ENCODE measurements around the gene DYNLT1. TPM values are rescaled to one million over a fixed set of nuclear protein-coding genes. Genes with fewer than 3 reads are reported as not detected.
"Not testable (repeated sequence)": the region's sequence is repeated elsewhere in the genome, so short reads cannot be mapped to it uniquely, and the experiment has no call there.

Gene DYNLT1
- total RNA-seq, 1 donor from 2014 or later = 138 TPM

DNA sequence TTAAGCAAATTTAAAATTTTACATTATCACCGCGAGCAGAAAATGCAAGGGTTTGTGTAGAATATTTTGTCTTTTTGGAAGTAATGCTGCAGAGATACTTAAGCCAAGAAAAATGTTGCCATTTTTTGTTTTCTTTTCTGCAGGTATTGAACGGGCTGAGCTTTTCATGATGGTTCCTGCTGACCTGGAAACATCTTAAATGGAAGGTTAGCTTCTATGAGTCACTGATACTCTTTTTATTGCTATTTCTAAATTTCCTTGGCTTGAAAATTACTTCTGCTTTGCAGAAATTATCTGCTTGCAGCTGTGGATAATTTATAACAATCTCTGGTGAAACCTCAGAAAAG is 18.0 kb upstream of the DYNLT1 start:
- TF ChIP-seq CTCF (conservative IDR thresholded peaks at IDR 0.05) = no peak
- Mint-ChIP-seq H3K9me3 (no peaks in the 10 kb centered on the region), H3K4me1 (ENCODE audit: unreplicated experiment) (peaks cover 34% of the 10 kb centered on the region)

GRCh38 chr6:158661156-158661685 is 16.7 kb upstream of the DYNLT1 start:
- TF ChIP-seq CTCF (conservative IDR thresholded peaks at IDR 0.05) = no peak
- H3K4me3 Mint-ChIP-seq = no peak overlapping the region
- H3K36me3 Mint-ChIP-seq = no peaks in the 10 kb centered on the region
- no peak for DNase-seq (ENCODE audit: extremely low spot score, unreplicated experiment)
- no peak overlapping the region for H3K27ac Mint-ChIP-seq
- H3K27me3 Mint-ChIP-seq = no peaks in the 10 kb centered on the region
- H3K4me1 Mint-ChIP-seq (ENCODE audit: unreplicated experiment) = peaks cover 20% of the 10 kb centered on the region
- H3K9me3 Mint-ChIP-seq = no peaks in the 10 kb centered on the region

More for the DNA sequence above, 18.0 kb upstream of the DYNLT1 start:
- H3K27ac Mint-ChIP-seq = peak overlapping the region; percentile 94
- DNase-seq (ENCODE audit: extremely low spot score, unreplicated experiment) = no peak
- H3K36me3 Mint-ChIP-seq = no peaks in the 10 kb centered on the region
- peak overlapping the region; percentile 84 for H3K4me3 Mint-ChIP-seq
- no peaks in the 10 kb centered on the region for H3K27me3 Mint-ChIP-seq

GRCh38 chr6:158660333-158660754 is 15.8 kb upstream of the DYNLT1 start:
- no peaks in the 10 kb centered on the region for H3K27me3 Mint-ChIP-seq
- DNase-seq (ENCODE audit: extremely low spot score, unreplicated experiment) = no peak
- TF ChIP-seq CTCF (conservative IDR thresholded peaks at IDR 0.05) = peak; percentile 68
- H3K9me3 Mint-ChIP-seq = no peaks in the 10 kb centered on the region
- no peaks in the 10 kb centered on the region for H3K36me3 Mint-ChIP-seq
- H3K4me3 Mint-ChIP-seq = no peak overlapping the region
- H3K4me1 Mint-ChIP-seq (ENCODE audit: unreplicated experiment) = peaks cover 19% of the 10 kb centered on the region
- no peak overlapping the region for H3K27ac Mint-ChIP-seq

GRCh38 chr6:158656986-158657385 is 12.4 kb upstream of the DYNLT1 start:
- peaks cover 10% of the 10 kb centered on the region for H3K4me1 Mint-ChIP-seq (ENCODE audit: unreplicated experiment)
- not testable (repeated sequence) for H3K4me3 Mint-ChIP-seq, H3K27me3 Mint-ChIP-seq, H3K9me3 Mint-ChIP-seq, H3K36me3 Mint-ChIP-seq, H3K27ac Mint-ChIP-seq
- DNase-seq (ENCODE audit: extremely low spot score, unreplicated experiment) = peak; percentile 15

GRCh38 chr6:158655569-158656450 is 11.3 kb upstream of the DYNLT1 start:
- Mint-ChIP-seq H3K27me3 (no peaks in the 10 kb centered on the region), H3K4me3 (no peak overlapping the region), H3K4me1 (ENCODE audit: unreplicated experiment) (peaks cover 10% of the 10 kb centered on the region), H3K27ac (no peak overlapping the region), H3K9me3 (no peaks in the 10 kb centered on the region), H3K36me3 (no peaks in the 10 kb centered on the region)
- TF ChIP-seq CTCF (conservative IDR thresholded peaks at IDR 0.05) = no peak
- peak; percentile 52 for DNase-seq (ENCODE audit: extremely low spot score, unreplicated experiment)

DNA sequence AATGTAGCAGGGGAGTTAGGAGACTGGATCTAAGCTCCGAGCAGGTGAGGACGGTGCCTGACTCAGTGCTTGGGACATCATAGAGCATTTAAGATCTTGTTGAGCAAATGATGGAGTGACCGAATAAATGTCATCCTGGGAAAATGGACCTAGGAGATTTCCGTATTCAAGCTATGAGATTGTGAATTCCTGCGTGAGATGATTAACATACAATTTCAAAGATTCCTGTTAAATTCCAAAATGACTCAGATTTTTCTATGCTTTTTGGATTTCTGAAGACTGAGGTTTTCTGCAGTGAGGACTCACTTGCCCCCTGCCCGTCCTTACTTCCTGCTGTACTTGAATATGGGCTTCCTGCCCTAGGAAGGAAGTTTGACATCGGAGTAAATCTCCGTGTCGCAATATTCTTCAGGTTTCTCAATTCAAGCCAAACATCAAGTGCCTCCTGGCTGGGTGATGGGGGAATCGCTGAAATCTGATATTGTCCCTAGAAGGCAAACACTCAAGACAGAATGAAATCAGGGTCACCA is 10.5 kb upstream of the DYNLT1 start:
- Mint-ChIP-seq H3K4me1 (ENCODE audit: unreplicated experiment) (peaks cover 10% of the 10 kb centered on the region), H3K27me3 (no peaks in the 10 kb centered on the region), H3K9me3 (no peaks in the 10 kb centered on the region), H3K27ac (no peak overlapping the region), H3K4me3 (no peak overlapping the region), H3K36me3 (no peaks in the 10 kb centered on the region)
- no peak for DNase-seq (ENCODE audit: extremely low spot score, unreplicated experiment)
- TF ChIP-seq CTCF (conservative IDR thresholded peaks at IDR 0.05) = no peak

Data from type B pancreatic cell (in vitro differentiated cells).